ENCODE results near the gene RAB31. TPM values are rescaled to one million over a fixed set of nuclear protein-coding genes. Genes with fewer than 3 reads are reported as not detected.

RAB31 gene
- polyA plus RNA-seq, 1 donor from 2014 or later: 16.3 TPM

DNA sequence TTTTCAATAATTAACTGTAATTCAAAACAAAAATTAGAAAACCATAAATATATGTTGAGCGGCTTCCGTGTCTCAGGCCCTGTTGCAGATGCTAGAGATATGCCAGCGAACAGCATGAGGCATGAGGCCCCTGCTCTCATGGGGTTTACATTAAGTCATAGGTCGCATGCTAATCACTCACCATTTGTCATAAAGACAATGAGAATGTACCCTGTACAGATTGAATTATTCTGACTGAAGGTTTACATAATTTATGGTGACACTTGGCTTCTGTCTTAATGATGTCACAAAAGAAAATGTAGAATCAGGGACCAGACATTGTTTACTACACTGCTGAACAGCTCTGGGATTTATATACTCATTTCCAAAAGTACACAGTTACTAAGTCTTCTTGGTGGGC is 199.8 kb downstream of the RAB31 start:
- TF ChIP-seq SMC3 (conservative IDR thresholded peaks at IDR 0.05; ENCODE audit: poor library complexity) (no peak), RAD21 (conservative IDR thresholded peaks at IDR 0.05) (no peak), TAF1 (IDR thresholded peaks at IDR 0.05; ENCODE audit: low read depth) (no peak), EZH2 (IDR thresholded peaks at IDR 0.05; ENCODE audit: borderline replicate concordance, insufficient read depth, low read length, poor library complexity, severe bottlenecking) (no peak)
- Histone ChIP-seq H3K27me3 (ENCODE audit: insufficient read depth, low read depth, low read length) (no peaks in the 10 kb centered on the region), H3F3A (ENCODE audit: insufficient read depth, low read length, poor library complexity, severe bottlenecking) (no peaks in the 10 kb centered on the region), H2AFZ (ENCODE audit: low read depth, low read length) (no peak overlapping the region), H3K27ac (ENCODE audit: low read length) (no peak overlapping the region), H3K36me3 (ENCODE audit: insufficient read depth, low read length) (no peaks in the 10 kb centered on the region), H3K4me2 (ENCODE audit: low read length) (no peak overlapping the region), H3K9me3 (ENCODE audit: low read length) (no peaks in the 10 kb centered on the region), H3K9me2 (ENCODE audit: insufficient read depth, low read length) (no peaks in the 10 kb centered on the region), H3K9ac (ENCODE audit: low read length) (no peak overlapping the region), H3K79me2 (replicated peaks; ENCODE audit: insufficient read depth, low read length) (no peaks in the 10 kb centered on the region), H4K20me1 (ENCODE audit: insufficient read depth) (no peaks in the 10 kb centered on the region), H3K4me3 (ENCODE audit: low read length) (no peak overlapping the region)

DNA sequence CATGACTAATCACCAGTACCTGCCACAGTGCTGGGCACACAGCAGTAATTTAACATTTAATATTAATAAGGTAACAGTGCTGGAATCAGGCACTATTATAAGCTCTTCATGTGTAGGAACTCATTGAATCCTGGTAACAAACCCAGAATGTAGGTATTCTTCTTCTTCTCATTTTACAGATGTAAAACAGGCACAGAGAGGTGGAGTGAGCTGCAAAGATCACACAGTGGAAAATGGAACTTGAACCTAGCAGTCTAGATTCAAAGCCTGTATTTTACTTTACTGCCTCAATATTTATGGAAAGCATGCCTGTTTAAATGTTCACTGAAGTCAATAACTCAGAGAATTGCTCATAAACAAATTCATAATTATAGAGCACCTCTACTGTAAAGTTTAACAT is 202.0 kb downstream of the RAB31 start:
- H3K9ac ChIP-seq (ENCODE audit: low read length): no peak overlapping the region

More for the DNA sequence above, 202.0 kb downstream of the RAB31 start:
- TF ChIP-seq EZH2 (IDR thresholded peaks at IDR 0.05; ENCODE audit: borderline replicate concordance, insufficient read depth, low read length, poor library complexity, severe bottlenecking) (no peak), MXI1 (conservative IDR thresholded peaks at IDR 0.05; ENCODE audit: poor library complexity, severe bottlenecking) (no peak), POLR2AphosphoS5 (IDR thresholded peaks at IDR 0.05) (no peak), SMC3 (conservative IDR thresholded peaks at IDR 0.05; ENCODE audit: poor library complexity) (no peak), EP300 (conservative IDR thresholded peaks at IDR 0.05; ENCODE audit: poor library complexity, severe bottlenecking) (no peak), RAD21 (conservative IDR thresholded peaks at IDR 0.05) (no peak), TAF1 (IDR thresholded peaks at IDR 0.05; ENCODE audit: low read depth) (no peak)
- TF ChIP-seq, protein P1, sequence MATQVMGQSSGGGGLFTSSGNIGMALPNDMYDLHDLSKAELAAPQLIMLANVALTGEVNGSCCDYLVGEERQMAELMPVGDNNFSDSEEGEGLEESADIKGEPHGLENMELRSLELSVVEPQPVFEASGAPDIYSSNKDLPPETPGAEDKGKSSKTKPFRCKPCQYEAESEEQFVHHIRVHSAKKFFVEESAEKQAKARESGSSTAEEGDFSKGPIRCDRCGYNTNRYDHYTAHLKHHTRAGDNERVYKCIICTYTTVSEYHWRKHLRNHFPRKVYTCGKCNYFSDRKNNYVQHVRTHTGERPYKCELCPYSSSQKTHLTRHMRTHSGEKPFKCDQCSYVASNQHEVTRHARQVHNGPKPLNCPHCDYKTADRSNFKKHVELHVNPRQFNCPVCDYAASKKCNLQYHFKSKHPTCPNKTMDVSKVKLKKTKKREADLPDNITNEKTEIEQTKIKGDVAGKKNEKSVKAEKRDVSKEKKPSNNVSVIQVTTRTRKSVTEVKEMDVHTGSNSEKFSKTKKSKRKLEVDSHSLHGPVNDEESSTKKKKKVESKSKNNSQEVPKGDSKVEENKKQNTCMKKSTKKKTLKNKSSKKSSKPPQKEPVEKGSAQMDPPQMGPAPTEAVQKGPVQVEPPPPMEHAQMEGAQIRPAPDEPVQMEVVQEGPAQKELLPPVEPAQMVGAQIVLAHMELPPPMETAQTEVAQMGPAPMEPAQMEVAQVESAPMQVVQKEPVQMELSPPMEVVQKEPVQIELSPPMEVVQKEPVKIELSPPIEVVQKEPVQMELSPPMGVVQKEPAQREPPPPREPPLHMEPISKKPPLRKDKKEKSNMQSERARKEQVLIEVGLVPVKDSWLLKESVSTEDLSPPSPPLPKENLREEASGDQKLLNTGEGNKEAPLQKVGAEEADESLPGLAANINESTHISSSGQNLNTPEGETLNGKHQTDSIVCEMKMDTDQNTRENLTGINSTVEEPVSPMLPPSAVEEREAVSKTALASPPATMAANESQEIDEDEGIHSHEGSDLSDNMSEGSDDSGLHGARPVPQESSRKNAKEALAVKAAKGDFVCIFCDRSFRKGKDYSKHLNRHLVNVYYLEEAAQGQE (IDR thresholded peaks at IDR 0.05; ENCODE audit: borderline replicate concordance): no peak
- TF ChIP-seq, protein P2, sequence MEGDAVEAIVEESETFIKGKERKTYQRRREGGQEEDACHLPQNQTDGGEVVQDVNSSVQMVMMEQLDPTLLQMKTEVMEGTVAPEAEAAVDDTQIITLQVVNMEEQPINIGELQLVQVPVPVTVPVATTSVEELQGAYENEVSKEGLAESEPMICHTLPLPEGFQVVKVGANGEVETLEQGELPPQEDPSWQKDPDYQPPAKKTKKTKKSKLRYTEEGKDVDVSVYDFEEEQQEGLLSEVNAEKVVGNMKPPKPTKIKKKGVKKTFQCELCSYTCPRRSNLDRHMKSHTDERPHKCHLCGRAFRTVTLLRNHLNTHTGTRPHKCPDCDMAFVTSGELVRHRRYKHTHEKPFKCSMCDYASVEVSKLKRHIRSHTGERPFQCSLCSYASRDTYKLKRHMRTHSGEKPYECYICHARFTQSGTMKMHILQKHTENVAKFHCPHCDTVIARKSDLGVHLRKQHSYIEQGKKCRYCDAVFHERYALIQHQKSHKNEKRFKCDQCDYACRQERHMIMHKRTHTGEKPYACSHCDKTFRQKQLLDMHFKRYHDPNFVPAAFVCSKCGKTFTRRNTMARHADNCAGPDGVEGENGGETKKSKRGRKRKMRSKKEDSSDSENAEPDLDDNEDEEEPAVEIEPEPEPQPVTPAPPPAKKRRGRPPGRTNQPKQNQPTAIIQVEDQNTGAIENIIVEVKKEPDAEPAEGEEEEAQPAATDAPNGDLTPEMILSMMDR (IDR thresholded peaks at IDR 0.05; ENCODE audit: poor library complexity, severe bottlenecking): no peak
- Histone ChIP-seq H4K20me1 (ENCODE audit: insufficient read depth) (peaks cover 4% of the 10 kb centered on the region), H3K9me3 (ENCODE audit: low read length) (no peaks in the 10 kb centered on the region), H3K79me2 (replicated peaks; ENCODE audit: insufficient read depth, low read length) (peaks cover 3% of the 10 kb centered on the region), H3K27ac (ENCODE audit: low read length) (no peak overlapping the region), H3K9me2 (ENCODE audit: insufficient read depth, low read length) (no peaks in the 10 kb centered on the region), H3F3A (ENCODE audit: insufficient read depth, low read length, poor library complexity, severe bottlenecking) (no peaks in the 10 kb centered on the region), H3K4me2 (ENCODE audit: low read length) (no peak overlapping the region), H3K4me3 (ENCODE audit: low read length) (no peak overlapping the region), H3K27me3 (ENCODE audit: insufficient read depth, low read depth, low read length) (no peaks in the 10 kb centered on the region), H3K36me3 (ENCODE audit: insufficient read depth, low read length) (no peaks in the 10 kb centered on the region), H2AFZ (ENCODE audit: low read depth, low read length) (no peak overlapping the region)

All from neural cell (in vitro differentiated cells).